NCI-H146 treated with DMSO at 0.1 percent for 48 hours (cell line): Measurements from ENCODE around the gene RGS17.

ENCODE experiments used
- DNase-seq: peaks from one replicate; lab custom pipeline; 2025; ENCODE audit not compliant: unreplicated experiment; lab: John Stamatoyannopoulos, UW

RGS17 gene

DNA sequence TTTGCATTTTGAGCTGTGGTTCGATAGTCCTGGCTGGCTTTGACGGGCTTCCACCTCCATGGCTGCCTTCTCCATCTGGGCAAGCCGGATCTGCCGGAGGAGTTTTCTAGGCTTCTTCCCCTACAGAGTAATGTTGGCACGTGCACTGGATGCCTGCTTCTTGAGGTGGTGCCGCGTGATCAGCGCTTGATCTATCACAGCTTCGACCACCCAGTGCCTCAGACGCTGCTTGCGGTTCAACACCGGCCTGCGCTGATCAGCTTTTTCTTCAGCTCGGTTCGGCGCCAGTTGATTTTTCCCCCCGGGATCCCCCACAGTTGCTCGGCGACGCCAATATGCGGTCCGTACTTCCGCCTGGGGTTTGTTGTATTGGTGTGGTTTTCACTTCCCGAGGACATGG lies 171.7 kb downstream of the RGS17 start:
- no peak for DNase-seq

DNA sequence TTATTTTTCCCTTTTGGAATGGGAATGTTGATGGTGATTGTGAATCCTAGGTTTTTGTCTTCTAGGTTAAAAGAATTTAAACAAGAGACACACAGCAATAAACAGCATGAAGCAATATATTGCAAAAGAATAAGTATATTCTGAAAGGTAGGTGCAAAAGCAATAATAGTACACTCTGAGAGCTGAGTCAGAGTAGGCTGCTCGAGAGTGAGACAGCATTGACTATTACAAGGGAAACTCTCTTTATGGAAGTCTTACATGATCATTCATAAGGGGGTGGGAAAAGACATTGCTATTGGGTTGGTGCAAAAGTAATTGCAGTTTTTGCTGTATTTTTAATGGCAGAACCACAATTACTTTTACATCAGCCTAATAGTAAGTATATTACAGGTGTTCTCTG lies 173.3 kb downstream of the RGS17 start:
- no peak for DNase-seq
